Neural cell (in vitro differentiated cells): ENCODE data around the gene SAMD4A. TPM values are rescaled to one million over a fixed set of nuclear protein-coding genes. Genes with fewer than 3 reads are reported as not detected.

Experiments used
- H2AFZ ChIP-seq: fragments of 200-600, 300-800 bp; sonication (generic), shearing (Covaris generic); 2 replicates; pipeline ENCODE4 v1.6.0; 2014; ENCODE audit warnings: low read depth, mild to moderate bottlenecking, antibody characterized with exemption, low read length, moderate library complexity
- H3F3A ChIP-seq: fragments of 200-600 bp; shearing (Covaris generic); 2 replicates; pipeline ENCODE4 v1.6.1; 2016; ENCODE audit warnings: mild to moderate bottlenecking, moderate library complexity, mixed read lengths, antibody characterized with exemption, low read length; ENCODE audit not compliant: insufficient read depth, poor library complexity, severe bottlenecking
- H3K27ac ChIP-seq: fragments of 200-600, 300-800 bp; sonication (generic), shearing (Covaris generic); 2 replicates; pipeline ENCODE4 v1.5.1; 2014; ENCODE audit warnings: mild to moderate bottlenecking, low read length, moderate library complexity
- H3K27me3 ChIP-seq: fragments of 300-800, 200-600 bp; sonication (generic), shearing (Covaris generic); 2 replicates; pipeline ENCODE4 v1.6.0; 2014; ENCODE audit warnings: mild to moderate bottlenecking, low read depth, low read length, moderate library complexity; ENCODE audit not compliant: insufficient read depth
- H3K36me3 ChIP-seq: fragments of 300-800, 200-600 bp; sonication (generic), shearing (Covaris generic); 2 replicates; pipeline ENCODE4 v1.5.1; 2014; ENCODE audit warnings: mild to moderate bottlenecking, antibody characterized with exemption, low read length, moderate library complexity; ENCODE audit not compliant: insufficient read depth
- H3K4me2 ChIP-seq: fragments of 300-800, 200-600 bp; sonication (generic), shearing (Covaris generic); 2 replicates; pipeline ENCODE4 v1.6.0; 2014; ENCODE audit warnings: mild to moderate bottlenecking, low read length
- H3K4me3 ChIP-seq: fragments of 300-800, 200-600 bp; sonication (generic), shearing (Covaris generic); 2 replicates; pipeline ENCODE4 v1.5.1; 2014; ENCODE audit warnings: mild to moderate bottlenecking, low read length, moderate library complexity
- H3K79me2 ChIP-seq: fragments of 200-600 bp; shearing (Covaris generic); replicated peaks from 2 replicates; pipeline ENCODE4 v1.6.0; 2014; ENCODE audit warnings: mild to moderate bottlenecking, low read length, moderate library complexity; ENCODE audit not compliant: insufficient read depth
- H3K9ac ChIP-seq: fragments of 300-800, 200-600 bp; sonication (generic), shearing (Covaris generic); 2 replicates; pipeline ENCODE4 v1.6.1; 2016; ENCODE audit warnings: mild to moderate bottlenecking, low read length, mixed read lengths
- H3K9me2 ChIP-seq: fragments of 200-600 bp; shearing (Covaris generic); 2 replicates; pipeline ENCODE4 v1.6.1; 2016; ENCODE audit warnings: mild to moderate bottlenecking, low read length, mixed read lengths; ENCODE audit not compliant: insufficient read depth
- H3K9me3 ChIP-seq: fragments of 200-600, 300-800 bp; sonication (generic), shearing (Covaris generic); 2 replicates; pipeline ENCODE4 v1.6.1; 2016; ENCODE audit warnings: mild to moderate bottlenecking, mixed run types, low read length, moderate library complexity, mixed read lengths
- H4K20me1 ChIP-seq: fragments of 200-600 bp; shearing (Covaris generic); 2 replicates; pipeline ENCODE4 v1.6.1; 2016; ENCODE audit warnings: mild to moderate bottlenecking, mixed run types; ENCODE audit not compliant: insufficient read depth
- EP300 ChIP-seq: fragments of 450-650 bp; conservative IDR thresholded peaks from 2 replicates; pipeline ENCODE4 v1.6.1; 2014; ENCODE audit warnings: antibody characterized with exemption, mild to moderate bottlenecking, moderate library complexity; ENCODE audit not compliant: poor library complexity, severe bottlenecking
- EZH2 ChIP-seq: fragments of 200-600, 300-800 bp; shearing (Covaris generic), sonication (generic); IDR thresholded peaks from 2 replicates; pipeline ENCODE4 v1.6.1; 2014; ENCODE audit warnings: antibody characterized with exemption, low read length, borderline replicate concordance, mild to moderate bottlenecking; ENCODE audit not compliant: insufficient read depth, poor library complexity, severe bottlenecking
- MXI1 ChIP-seq: fragments of 450-650 bp; conservative IDR thresholded peaks from 2 replicates; pipeline ENCODE4 v1.6.1; 2014; ENCODE audit warnings: antibody characterized with exemption, mild to moderate bottlenecking; ENCODE audit not compliant: poor library complexity, severe bottlenecking
- POLR2AphosphoS5 ChIP-seq: IDR thresholded peaks from 2 replicates; pipeline ENCODE4 v1.6.1; 2012
- RAD21 ChIP-seq: fragments of 450-650 bp; conservative IDR thresholded peaks from 2 replicates; pipeline ENCODE4 v1.6.1; 2014; ENCODE audit warnings: antibody characterized with exemption, mild to moderate bottlenecking, moderate library complexity
- SMC3 ChIP-seq: fragments of 450-650 bp; conservative IDR thresholded peaks from 2 replicates; pipeline ENCODE4 v1.6.1; 2014; ENCODE audit warnings: antibody characterized with exemption, mild to moderate bottlenecking, moderate library complexity; ENCODE audit not compliant: poor library complexity
- TAF1 ChIP-seq: IDR thresholded peaks from 2 replicates; pipeline ENCODE4 v1.6.1; 2012; ENCODE audit warnings: low read depth
- polyA plus RNA-seq: library from polyadenylated mRNA; depleted of rRNA; stranded (reverse); fragments of >200 nt; gene quantifications from 2 replicates; pipeline ENCODE4 v1.2.3, GENCODE V29; 2014
- TF ChIP-seq, protein P1 (sequence below): IDR thresholded peaks from 2 replicates; pipeline ENCODE4 v1.6.1; 2012; ENCODE audit warnings: borderline replicate concordance
- TF ChIP-seq, protein P2 (sequence below): fragments of 450-650 bp; IDR thresholded peaks from 2 replicates; pipeline ENCODE4 v1.5.1; 2014; ENCODE audit warnings: antibody characterized with exemption, mild to moderate bottlenecking, moderate library complexity; ENCODE audit not compliant: poor library complexity, severe bottlenecking

SAMD4A gene
- polyA plus RNA-seq, 1 donor from 2014 or later: 1.0 TPM

DNA sequence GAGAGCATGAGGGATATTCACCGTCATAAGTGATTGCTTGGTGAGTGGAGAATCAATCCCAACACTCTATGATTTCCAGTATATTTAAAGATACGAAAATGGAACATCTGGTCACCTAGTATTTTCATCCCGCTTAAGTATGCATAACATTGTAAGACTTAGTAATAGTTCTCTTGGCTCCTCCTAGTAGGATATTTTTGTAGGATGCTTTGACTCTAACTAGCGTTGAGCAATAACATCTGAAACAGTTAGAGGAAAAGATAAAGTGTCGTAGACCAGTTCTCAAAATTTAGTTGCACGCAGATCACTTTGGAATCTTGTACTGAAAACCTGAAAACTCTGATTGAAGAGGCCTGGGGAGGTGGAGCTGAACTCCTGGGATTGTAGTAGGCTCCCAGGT, 7.6 kb downstream of the SAMD4A start:
- Histone ChIP-seq H3K4me2 (no peak overlapping the region), H3K9ac (no peak overlapping the region), H3K79me2 (no peaks in the 10 kb centered on the region), H3K9me3 (no peaks in the 10 kb centered on the region), H4K20me1 (no peaks in the 10 kb centered on the region), H3K4me3 (no peak overlapping the region), H3K27me3 (no peaks in the 10 kb centered on the region), H3K27ac (no peak overlapping the region), H3K9me2 (no peaks in the 10 kb centered on the region), H3K36me3 (no peaks in the 10 kb centered on the region), H3F3A (no peaks in the 10 kb centered on the region), H2AFZ (no peak overlapping the region)
- TF ChIP-seq RAD21: no peak
- no peak for TF ChIP-seq EZH2
- TF ChIP-seq TAF1: no peak

DNA sequence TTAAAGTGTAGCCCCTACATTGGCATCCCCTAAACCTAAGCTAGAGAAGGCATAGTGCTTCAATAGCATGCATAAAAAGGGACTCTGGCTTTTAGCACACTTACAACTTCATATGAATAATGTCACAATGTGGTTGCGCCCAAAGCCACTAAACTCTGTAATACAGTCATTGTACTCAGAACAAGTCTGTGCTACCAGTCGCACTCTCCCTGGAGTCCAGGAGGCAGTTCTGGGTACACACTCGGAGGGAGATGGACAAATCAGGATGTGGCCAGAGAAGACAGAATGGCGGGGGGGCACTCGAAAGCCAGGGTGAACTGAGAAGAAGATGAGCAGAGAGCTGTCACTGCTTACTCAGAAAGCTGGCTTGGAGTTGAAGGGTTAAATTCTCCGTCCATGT, 10.6 kb downstream of the SAMD4A start:
- Histone ChIP-seq H3K79me2 (no peaks in the 10 kb centered on the region), H3F3A (no peaks in the 10 kb centered on the region), H3K4me2 (no peak overlapping the region), H3K4me3 (no peak overlapping the region), H3K9me3 (no peaks in the 10 kb centered on the region), H3K27me3 (no peaks in the 10 kb centered on the region), H3K27ac (no peak overlapping the region), H3K9ac (no peak overlapping the region), H2AFZ (no peak overlapping the region), H3K9me2 (no peaks in the 10 kb centered on the region), H4K20me1 (no peaks in the 10 kb centered on the region), H3K36me3 (no peaks in the 10 kb centered on the region)
- no peak for TF ChIP-seq MXI1
- TF ChIP-seq, protein P1, sequence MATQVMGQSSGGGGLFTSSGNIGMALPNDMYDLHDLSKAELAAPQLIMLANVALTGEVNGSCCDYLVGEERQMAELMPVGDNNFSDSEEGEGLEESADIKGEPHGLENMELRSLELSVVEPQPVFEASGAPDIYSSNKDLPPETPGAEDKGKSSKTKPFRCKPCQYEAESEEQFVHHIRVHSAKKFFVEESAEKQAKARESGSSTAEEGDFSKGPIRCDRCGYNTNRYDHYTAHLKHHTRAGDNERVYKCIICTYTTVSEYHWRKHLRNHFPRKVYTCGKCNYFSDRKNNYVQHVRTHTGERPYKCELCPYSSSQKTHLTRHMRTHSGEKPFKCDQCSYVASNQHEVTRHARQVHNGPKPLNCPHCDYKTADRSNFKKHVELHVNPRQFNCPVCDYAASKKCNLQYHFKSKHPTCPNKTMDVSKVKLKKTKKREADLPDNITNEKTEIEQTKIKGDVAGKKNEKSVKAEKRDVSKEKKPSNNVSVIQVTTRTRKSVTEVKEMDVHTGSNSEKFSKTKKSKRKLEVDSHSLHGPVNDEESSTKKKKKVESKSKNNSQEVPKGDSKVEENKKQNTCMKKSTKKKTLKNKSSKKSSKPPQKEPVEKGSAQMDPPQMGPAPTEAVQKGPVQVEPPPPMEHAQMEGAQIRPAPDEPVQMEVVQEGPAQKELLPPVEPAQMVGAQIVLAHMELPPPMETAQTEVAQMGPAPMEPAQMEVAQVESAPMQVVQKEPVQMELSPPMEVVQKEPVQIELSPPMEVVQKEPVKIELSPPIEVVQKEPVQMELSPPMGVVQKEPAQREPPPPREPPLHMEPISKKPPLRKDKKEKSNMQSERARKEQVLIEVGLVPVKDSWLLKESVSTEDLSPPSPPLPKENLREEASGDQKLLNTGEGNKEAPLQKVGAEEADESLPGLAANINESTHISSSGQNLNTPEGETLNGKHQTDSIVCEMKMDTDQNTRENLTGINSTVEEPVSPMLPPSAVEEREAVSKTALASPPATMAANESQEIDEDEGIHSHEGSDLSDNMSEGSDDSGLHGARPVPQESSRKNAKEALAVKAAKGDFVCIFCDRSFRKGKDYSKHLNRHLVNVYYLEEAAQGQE: no peak

DNA sequence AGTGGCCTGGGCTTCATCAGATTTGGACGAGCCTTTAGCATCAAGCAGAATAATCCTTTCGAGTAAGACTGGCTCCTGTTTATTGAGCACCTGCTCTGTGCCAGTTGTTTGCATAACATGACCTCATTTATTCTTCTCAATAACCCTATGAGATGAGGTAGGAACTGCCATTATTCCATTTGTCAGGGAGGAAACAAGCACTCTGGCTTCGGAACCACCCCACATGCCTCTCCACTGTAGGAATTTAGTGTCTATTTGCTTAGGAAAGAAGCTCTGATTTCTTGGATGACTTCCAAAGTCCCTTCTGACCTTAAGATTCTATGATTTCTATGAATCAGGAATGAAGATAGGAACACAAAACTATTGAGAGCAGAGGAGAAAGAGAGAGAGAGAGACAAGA, 11.0 kb downstream of the SAMD4A start:
- H2AFZ ChIP-seq: no peak overlapping the region
- H3K27ac ChIP-seq: no peak overlapping the region
- H3K9ac ChIP-seq: no peak overlapping the region
- H4K20me1 ChIP-seq: no peaks in the 10 kb centered on the region
- H3K4me3 ChIP-seq: no peak overlapping the region
- TF ChIP-seq MXI1 (no peak), EZH2 (no peak), SMC3 (no peak), POLR2AphosphoS5 (no peak), TAF1 (no peak), EP300 (no peak)
- TF ChIP-seq, protein P2, sequence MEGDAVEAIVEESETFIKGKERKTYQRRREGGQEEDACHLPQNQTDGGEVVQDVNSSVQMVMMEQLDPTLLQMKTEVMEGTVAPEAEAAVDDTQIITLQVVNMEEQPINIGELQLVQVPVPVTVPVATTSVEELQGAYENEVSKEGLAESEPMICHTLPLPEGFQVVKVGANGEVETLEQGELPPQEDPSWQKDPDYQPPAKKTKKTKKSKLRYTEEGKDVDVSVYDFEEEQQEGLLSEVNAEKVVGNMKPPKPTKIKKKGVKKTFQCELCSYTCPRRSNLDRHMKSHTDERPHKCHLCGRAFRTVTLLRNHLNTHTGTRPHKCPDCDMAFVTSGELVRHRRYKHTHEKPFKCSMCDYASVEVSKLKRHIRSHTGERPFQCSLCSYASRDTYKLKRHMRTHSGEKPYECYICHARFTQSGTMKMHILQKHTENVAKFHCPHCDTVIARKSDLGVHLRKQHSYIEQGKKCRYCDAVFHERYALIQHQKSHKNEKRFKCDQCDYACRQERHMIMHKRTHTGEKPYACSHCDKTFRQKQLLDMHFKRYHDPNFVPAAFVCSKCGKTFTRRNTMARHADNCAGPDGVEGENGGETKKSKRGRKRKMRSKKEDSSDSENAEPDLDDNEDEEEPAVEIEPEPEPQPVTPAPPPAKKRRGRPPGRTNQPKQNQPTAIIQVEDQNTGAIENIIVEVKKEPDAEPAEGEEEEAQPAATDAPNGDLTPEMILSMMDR: no peak
- TF ChIP-seq, protein P1: no peak
- H3K27me3 ChIP-seq: no peaks in the 10 kb centered on the region
- no peaks in the 10 kb centered on the region for H3K79me2 ChIP-seq
- no peak overlapping the region for H3K4me2 ChIP-seq
- H3K36me3 ChIP-seq: no peaks in the 10 kb centered on the region
- H3K9me3 ChIP-seq: no peaks in the 10 kb centered on the region
- H3F3A ChIP-seq: no peaks in the 10 kb centered on the region
- no peaks in the 10 kb centered on the region for H3K9me2 ChIP-seq
